HCT116 (cell line): Measurements from ENCODE around the gene SLC12A7.

Experiments used
- CEBPB ChIP-seq: IDR thresholded peaks from 2 replicates; pipeline ENCODE4 v1.6.1; 2012; ENCODE audit warnings: low read depth
- CTCF ChIP-seq, 3 experiments: fragments of 200-600 bp in 1 of 3; sonication (generic) in 1 of 3; IDR thresholded peaks in 2 of 3; conservative IDR thresholded peaks in 1 of 3; 2 replicates each; pipeline ENCODE4 v1.5.1; 2012 to 2017; ENCODE audit warnings: low read depth in 2 of 3, low read length in 2 of 3, antibody characterized with exemption in 1 of 3, borderline replicate concordance in 1 of 3, control low read depth in 1 of 3, mild to moderate bottlenecking in 1 of 3, mixed read lengths in 1 of 3, mixed run types in 1 of 3, moderate library complexity in 1 of 3; ENCODE audit not compliant: insufficient read depth in 1 of 3
- ELF1 ChIP-seq: IDR thresholded peaks from 2 replicates; pipeline ENCODE4 v1.6.1; 2012; ENCODE audit warnings: low read depth, borderline replicate concordance
- EZH2 ChIP-seq: fragments of 200-600 bp; sonication (generic); IDR thresholded peaks from 2 replicates; pipeline ENCODE4 v1.6.1; 2017; ENCODE audit warnings: antibody characterized with exemption, mixed run types
- POLR2A ChIP-seq: IDR thresholded peaks from 2 replicates; pipeline ENCODE4 v1.7.0; 2011; ENCODE audit warnings: borderline replicate concordance; ENCODE audit not compliant: insufficient read depth, insufficient read length; ENCODE audit errors: extremely low read depth
- POLR2AphosphoS5 ChIP-seq: IDR thresholded peaks from 2 replicates; pipeline ENCODE4 v1.6.1; 2011; ENCODE audit warnings: mild to moderate bottlenecking, low read depth, low read length, moderate library complexity
- SIN3A ChIP-seq: IDR thresholded peaks from 2 replicates; pipeline ENCODE4 v1.6.1; 2012; ENCODE audit warnings: low read depth
- SP1 ChIP-seq: IDR thresholded peaks from 2 replicates; pipeline ENCODE4 v1.6.1; 2012; ENCODE audit warnings: low read depth
- SRF ChIP-seq: IDR thresholded peaks from 2 replicates; pipeline ENCODE4 v1.6.1; 2012; ENCODE audit warnings: low read depth
- ZFX ChIP-seq: fragments of 450-650 bp; IDR thresholded peaks from 2 replicates; pipeline ENCODE4 v1.6.1; 2017

- TF ChIP-seq CTCF (IDR thresholded peaks at IDR 0.05 in 2 of 3, conservative IDR thresholded peaks at IDR 0.05 in 1 of 3; ENCODE audit: borderline replicate concordance in 1 of 3, insufficient read depth in 1 of 3, low read depth in 2 of 3, low read length in 2 of 3) (no peak), CEBPB (no peak), ELF1 (no peak), ZFX (no peak), POLR2A (no peak), POLR2AphosphoS5 (no peak), SRF (no peak), EZH2 (no peak), SP1 (no peak), SIN3A (no peak)
Observed at GRCh38 chr5:1029282-1029944, 82.5 kb downstream of the SLC12A7 start.
